Heart left ventricle (tissue), 13 donors: ENCODE results near the gene OR8B12.

Source experiments
- CTCF ChIP-seq, 12 donors: fragments of 200-600 bp; sonication (generic) in 4 of 12; IDR thresholded peaks; one replicate each; pipeline versions ENCODE4 v1.5.0 to v1.8.0; 2018 to 2022; ENCODE audit warnings: antibody characterized with exemption in 12 of 12, mild to moderate bottlenecking in 5 of 12
- POLR2A ChIP-seq, 2 donors: fragments of 450-650 bp; IDR thresholded peaks; one replicate each; pipeline ENCODE4 v1.6.1; 2017; ENCODE audit warnings: antibody characterized with exemption in 2 of 2, mild to moderate bottlenecking in 2 of 2, moderate library complexity in 2 of 2
- donor health status: ischemic (EF 13 %, LVEDD 7.1; RV severe dilation, severe dysfunction).
- donor health status: DM: no; HTN: yes; CAD: no.
- donor health status: DM: no; HTN: no; CAD: no.
- donor health status: ischemic (EF 25% LVEDD 6.9; RV normal size, moderate dysfunction).
- donor health status: ischemic (EF 25% LVEDD 5.7; RV mildly dilated, moderate dysfunction).
- donor health status: ischemic (EF 35%, LVEDD 5.7; RV mildly dilated, moderate dysfunction).
- donor health status: nonischemic (EF 11% LVEDD 7.7; RV severe dilation, severe dysfunction).
- donor health status: DM: yes; HTN: yes; CAD: no.
- donor health status: PGD.
- donor health status: ischemic (EF 29% LVEDD 5.4; RV normal size, mild dysfunction).
- donor health status: nonischemic (EF 23%, LVEDD 6.1; RV moderate dilation, normal function).

GRCh38 chr11:124578761-124579160 is 35.3 kb upstream of the OR8B12 start:
- no peak for TF ChIP-seq POLR2A (IDR thresholded peaks at IDR 0.05)
- TF ChIP-seq CTCF (IDR thresholded peaks at IDR 0.05), result no peak
